Nephron progenitor cell (in vitro differentiated cells): ENCODE measurements around the gene ERBB4.
A peak's percentile ranks its signal among the peaks of the same experiment; 100 is the strongest.

Experiments
- DNase-seq: peaks from one replicate; pipeline ENCODE4 v3.0.0; 2021
- H3K27ac Mint-ChIP-seq: 2 replicates; pipeline ENCODE4 v1.8.0; 2021; ENCODE audit warnings: mild to moderate bottlenecking, moderate library complexity, mixed read lengths
- H3K27me3 Mint-ChIP-seq: 2 replicates; pipeline ENCODE4 v1.8.0; 2021; ENCODE audit warnings: mild to moderate bottlenecking, low read depth, mixed read lengths; ENCODE audit not compliant: poor library complexity
- H3K36me3 Mint-ChIP-seq: 2 replicates; pipeline ENCODE4 v1.8.0; 2021; ENCODE audit warnings: low read depth, mixed read lengths
- H3K4me1 Mint-ChIP-seq: 2 replicates; pipeline ENCODE4 v1.8.0; 2021; ENCODE audit warnings: mixed read lengths
- H3K4me3 Mint-ChIP-seq: 2 replicates; pipeline ENCODE4 v1.8.0; 2021; ENCODE audit warnings: mild to moderate bottlenecking, moderate library complexity, mixed read lengths
- H3K9me3 Mint-ChIP-seq: 2 replicates; pipeline ENCODE4 v1.8.0; 2021; ENCODE audit warnings: mild to moderate bottlenecking, moderate library complexity, mixed read lengths
- TF ChIP-seq, protein P1 (sequence below): fragments of 200-600 bp; sonication (generic); IDR thresholded peaks from 2 replicates; pipeline ENCODE4 v1.5.0; 2021; ENCODE audit warnings: antibody characterized with exemption

The ERBB4 gene

GRCh38 chr2:212548455-212548819, 9.8 kb upstream of the ERBB4 start:
- no peak overlapping the region for H3K4me3 Mint-ChIP-seq
- no peaks in the 10 kb centered on the region for H3K4me1 Mint-ChIP-seq
- no peaks in the 10 kb centered on the region for H3K9me3 Mint-ChIP-seq
- no peak for DNase-seq
- TF ChIP-seq, protein P1, sequence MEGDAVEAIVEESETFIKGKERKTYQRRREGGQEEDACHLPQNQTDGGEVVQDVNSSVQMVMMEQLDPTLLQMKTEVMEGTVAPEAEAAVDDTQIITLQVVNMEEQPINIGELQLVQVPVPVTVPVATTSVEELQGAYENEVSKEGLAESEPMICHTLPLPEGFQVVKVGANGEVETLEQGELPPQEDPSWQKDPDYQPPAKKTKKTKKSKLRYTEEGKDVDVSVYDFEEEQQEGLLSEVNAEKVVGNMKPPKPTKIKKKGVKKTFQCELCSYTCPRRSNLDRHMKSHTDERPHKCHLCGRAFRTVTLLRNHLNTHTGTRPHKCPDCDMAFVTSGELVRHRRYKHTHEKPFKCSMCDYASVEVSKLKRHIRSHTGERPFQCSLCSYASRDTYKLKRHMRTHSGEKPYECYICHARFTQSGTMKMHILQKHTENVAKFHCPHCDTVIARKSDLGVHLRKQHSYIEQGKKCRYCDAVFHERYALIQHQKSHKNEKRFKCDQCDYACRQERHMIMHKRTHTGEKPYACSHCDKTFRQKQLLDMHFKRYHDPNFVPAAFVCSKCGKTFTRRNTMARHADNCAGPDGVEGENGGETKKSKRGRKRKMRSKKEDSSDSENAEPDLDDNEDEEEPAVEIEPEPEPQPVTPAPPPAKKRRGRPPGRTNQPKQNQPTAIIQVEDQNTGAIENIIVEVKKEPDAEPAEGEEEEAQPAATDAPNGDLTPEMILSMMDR, result peak; percentile 35
- H3K36me3 Mint-ChIP-seq, result no peaks in the 10 kb centered on the region
- peaks cover 15% of the 10 kb centered on the region for H3K27me3 Mint-ChIP-seq
- H3K27ac Mint-ChIP-seq, result no peak overlapping the region

GRCh38 chr2:212547716-212548454, 9.3 kb upstream of the ERBB4 start:
- no peaks in the 10 kb centered on the region for H3K4me1 Mint-ChIP-seq
- TF ChIP-seq, protein P1, result no peak
- no peak for DNase-seq

DNA sequence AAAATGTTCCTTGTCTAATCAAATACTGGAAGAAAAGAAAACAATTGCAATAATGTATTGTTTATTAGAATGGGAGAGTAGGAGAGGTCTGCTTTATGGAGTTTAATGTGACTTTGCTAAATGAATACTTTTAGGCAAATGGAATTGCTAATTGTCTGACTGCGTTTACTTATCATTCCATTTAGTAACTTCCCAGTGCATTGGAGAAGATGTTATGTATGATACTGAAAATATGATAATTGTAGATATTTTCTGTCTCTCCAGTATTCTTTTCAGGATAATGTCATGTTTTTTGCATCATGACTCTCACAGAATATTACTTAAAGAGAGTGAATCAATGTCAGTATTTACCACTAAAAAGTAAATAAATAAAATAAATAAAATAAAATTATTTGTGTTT, 8.1 kb upstream of the ERBB4 start:
- TF ChIP-seq, protein P1, result no peak
- Mint-ChIP-seq H3K4me1 (no peaks in the 10 kb centered on the region), H3K36me3 (no peaks in the 10 kb centered on the region), H3K9me3 (no peaks in the 10 kb centered on the region), H3K4me3 (no peak overlapping the region), H3K27me3 (peaks cover 30% of the 10 kb centered on the region), H3K27ac (no peak overlapping the region)
- DNase-seq, result no peak

More at GRCh38 chr2:212547716-212548454, 9.3 kb upstream of the ERBB4 start:
- Mint-ChIP-seq H3K9me3 (no peaks in the 10 kb centered on the region), H3K27ac (no peak overlapping the region), H3K36me3 (no peaks in the 10 kb centered on the region), H3K4me3 (no peak overlapping the region), H3K27me3 (peaks cover 20% of the 10 kb centered on the region)

- no peak for DNase-seq
- H3K27me3 Mint-ChIP-seq, result peaks cover 90% of the 10 kb centered on the region
- TF ChIP-seq, protein P1, result no peak
- peaks cover 19% of the 10 kb centered on the region for H3K4me1 Mint-ChIP-seq
- no peak overlapping the region for H3K27ac Mint-ChIP-seq
- H3K36me3 Mint-ChIP-seq, result no peaks in the 10 kb centered on the region
- H3K4me3 Mint-ChIP-seq, result peak overlapping the region; percentile 86
- no peaks in the 10 kb centered on the region for H3K9me3 Mint-ChIP-seq
These were observed 1.7 kb upstream of the ERBB4 start for GRCh38 chr2:212540341-212540740.

- no peak overlapping the region for H3K27ac Mint-ChIP-seq
- TF ChIP-seq, protein P1, result no peak
- no peaks in the 10 kb centered on the region for H3K9me3 Mint-ChIP-seq
- no peaks in the 10 kb centered on the region for H3K36me3 Mint-ChIP-seq
- H3K4me1 Mint-ChIP-seq, result peaks cover 19% of the 10 kb centered on the region
- H3K4me3 Mint-ChIP-seq, result peak overlapping the region; percentile 86
- DNase-seq, result peak; percentile 26
- peaks cover 94% of the 10 kb centered on the region for H3K27me3 Mint-ChIP-seq
These were observed 674 bp upstream of the ERBB4 start for GRCh38 chr2:212539072-212539880.
